Hematopoietic multipotent progenitor cell treated with erythropoietin and hydrocortisone succinate and interleukin-3 and kit ligand, for 6 days (in vitro differentiated cells): ENCODE results near the gene PPP2R5E.
"Not testable (repeated sequence)": the region's sequence is repeated elsewhere in the genome, so short reads cannot be mapped to it uniquely, and the experiment has no call there.

ENCODE experiments used
- DNase-seq: peaks from one replicate; pipeline ENCODE4 v3.0.0-alpha.2; 2015

Gene PPP2R5E

GRCh38 chr14:63426838-63427352 is 116.3 kb downstream of the PPP2R5E start:
- no peak for DNase-seq

GRCh38 chr14:63423889-63424288 is 119.3 kb downstream of the PPP2R5E start:
- no peak for DNase-seq

GRCh38 chr14:63423381-63423780 is 119.8 kb downstream of the PPP2R5E start:
- DNase-seq = no peak

GRCh38 chr14:63421919-63422318 is 121.3 kb downstream of the PPP2R5E start:
- DNase-seq = no peak

DNA sequence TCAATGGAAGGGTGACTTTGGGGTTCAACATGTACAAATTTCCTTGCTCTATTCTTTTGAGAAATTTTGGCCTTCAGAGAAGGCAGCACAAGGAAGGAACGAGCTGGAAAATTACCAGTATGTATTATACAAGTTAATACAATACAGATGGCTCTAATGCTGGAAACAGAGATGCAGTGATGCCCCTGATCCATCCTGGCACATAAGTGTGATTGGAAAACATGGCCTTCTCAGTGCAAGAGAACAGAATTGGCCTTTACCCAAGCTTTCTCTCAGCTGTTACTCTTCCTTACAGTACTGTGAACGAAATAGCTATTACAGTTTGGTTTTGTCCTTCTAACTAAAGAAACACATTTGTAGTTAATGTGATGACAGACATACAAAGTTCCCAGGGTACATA is 122.0 kb downstream of the PPP2R5E start:
- no peak for DNase-seq

DNA sequence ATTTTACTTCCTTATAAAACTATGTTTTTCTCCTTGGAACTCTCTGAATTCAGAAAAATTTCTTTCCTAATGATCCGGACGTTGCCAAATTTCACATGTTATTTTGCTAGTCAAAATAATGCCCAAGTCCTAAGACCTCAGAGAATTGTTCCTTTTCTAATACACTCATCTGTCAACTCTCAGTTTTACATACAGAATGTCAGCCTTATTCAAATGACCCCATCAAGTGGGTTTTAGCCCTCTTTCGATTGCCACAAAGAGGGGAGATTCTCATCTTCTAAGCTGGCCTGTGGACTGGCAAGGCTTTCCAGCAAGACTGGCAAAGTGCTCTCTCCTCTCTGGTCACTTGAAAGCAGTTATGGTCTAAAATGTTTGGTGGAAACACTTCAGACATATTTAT is 125.2 kb downstream of the PPP2R5E start:
- no peak for DNase-seq

DNA sequence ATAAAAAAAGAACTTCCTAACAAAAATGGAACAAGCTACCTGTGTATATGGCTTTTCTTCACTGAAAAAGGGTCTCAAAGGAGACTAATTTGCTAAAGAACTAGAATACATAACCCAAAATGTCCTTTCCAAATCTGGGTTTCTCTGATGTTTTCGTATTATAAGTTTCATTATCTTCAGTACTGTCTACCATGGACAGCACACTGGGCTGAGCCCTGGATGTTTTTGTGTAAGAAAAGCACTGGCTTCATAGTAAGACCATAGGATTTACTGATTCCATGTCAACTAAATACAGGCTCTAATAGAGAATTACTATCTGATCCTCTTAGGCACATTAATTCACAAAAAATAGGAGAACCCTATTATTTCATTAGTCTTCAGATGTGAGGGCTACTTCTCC is 130.2 kb downstream of the PPP2R5E start:
- no peak for DNase-seq

GRCh38 chr14:63406333-63406732 is 136.8 kb downstream of the PPP2R5E start:
- DNase-seq = no peak

DNA sequence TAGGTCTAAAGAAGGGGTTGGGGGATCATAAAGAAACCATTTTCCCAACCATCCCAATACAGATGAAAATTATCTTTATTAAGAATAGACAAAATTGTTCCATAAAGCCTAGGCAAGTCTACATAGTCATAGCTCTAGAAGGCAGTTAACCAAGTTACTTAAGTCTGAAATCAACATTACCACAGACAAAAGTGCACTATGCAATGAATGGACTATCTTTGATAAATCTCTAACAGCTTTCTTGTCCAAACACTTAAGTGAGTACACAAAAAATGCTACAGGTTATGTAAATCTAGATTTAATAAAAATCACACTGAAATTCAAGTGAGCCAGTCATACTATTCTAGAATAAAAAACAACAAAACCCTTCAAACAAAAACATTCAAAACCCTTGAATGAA is 137.5 kb downstream of the PPP2R5E start:
- DNase-seq = no peak

- DNase-seq = no peak
Measured at GRCh38 chr14:63404906-63405305, 138.3 kb downstream of the PPP2R5E start.

DNA sequence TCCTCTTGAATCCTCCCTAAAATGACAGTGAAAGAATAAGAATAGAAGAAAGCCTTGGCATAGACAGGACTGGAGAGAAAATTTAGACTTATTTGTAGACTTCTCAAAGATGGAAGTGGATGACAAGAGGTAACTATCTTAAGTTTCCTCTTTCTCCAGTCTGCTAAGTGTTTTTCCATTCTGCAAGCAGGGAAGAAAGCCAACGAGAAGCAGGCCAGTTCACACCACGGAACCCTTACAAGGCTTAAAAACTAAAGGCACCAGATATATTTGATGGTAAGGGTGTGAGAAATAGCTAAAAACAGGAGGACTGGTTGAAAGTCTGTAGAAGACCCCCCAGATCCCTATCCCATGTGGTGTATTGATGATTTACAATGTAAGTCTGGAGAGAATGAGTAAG is 141.5 kb downstream of the PPP2R5E start:
- no peak for DNase-seq

DNA sequence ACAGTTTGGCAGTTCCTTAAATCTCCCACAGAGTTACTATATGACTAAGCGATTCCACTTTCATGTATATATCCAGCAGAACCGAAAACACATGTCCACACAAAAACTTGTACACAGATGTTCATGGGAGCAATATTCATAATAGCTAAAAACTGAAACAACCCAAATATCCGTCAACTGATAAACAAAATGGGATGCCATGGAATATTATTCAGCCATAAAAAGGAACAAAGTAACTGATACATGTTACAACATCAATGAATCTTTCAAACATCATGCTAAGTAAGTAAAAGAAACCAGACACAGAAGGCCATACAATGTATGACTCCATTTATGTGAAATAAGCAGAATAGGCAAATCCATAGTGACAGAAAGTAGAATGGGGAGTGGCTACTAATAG is 144.2 kb downstream of the PPP2R5E start:
- no peak for DNase-seq

GRCh38 chr14:63394841-63395240 is 148.3 kb downstream of the PPP2R5E start:
- DNase-seq = no peak

- DNase-seq = no peak
Measured at GRCh38 chr14:63394432-63394831, 148.7 kb downstream of the PPP2R5E start.

GRCh38 chr14:63393012-63393411 is 150.2 kb downstream of the PPP2R5E start:
- no peak for DNase-seq

DNA sequence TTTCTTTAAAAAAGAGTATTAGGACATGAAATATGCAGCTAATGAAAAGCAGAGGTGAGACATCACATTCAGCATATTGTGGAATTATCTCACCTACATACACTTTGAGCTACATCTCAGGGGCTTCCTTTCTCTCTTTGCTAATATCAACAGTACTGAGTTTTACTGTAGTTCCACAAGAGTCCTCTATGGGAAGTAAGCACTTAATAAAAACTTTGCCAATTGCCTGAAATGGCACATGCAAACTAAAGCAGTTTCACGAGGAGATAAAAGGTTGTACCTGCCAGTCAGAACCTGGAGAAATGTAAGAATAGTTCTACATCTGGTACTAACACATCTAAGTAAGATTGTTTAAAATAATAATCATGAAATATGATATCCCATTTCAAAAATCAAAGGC is 150.9 kb downstream of the PPP2R5E start:
- DNase-seq = no peak

- DNase-seq = peak; percentile 82
Measured at GRCh38 chr14:63388766-63389431, 154.3 kb downstream of the PPP2R5E start.

DNA sequence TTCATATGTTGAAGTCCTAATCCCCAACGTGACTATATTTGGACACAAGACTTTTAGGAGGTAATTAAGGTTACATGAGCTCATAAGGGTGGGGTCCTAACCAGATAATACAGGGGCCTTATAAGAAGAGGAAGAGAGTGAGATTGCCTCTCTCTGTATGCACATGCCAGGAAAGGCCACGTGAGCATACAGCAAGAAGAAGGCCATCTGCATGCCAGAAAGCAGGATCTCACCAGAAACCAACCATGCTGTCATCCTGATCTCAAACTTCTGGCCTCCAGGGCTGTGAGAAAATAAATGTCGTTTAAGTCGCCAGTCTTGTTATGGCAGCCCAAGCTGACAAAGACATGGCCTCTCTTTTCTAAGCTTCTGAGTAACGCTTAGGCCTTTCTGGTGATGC is 155.5 kb downstream of the PPP2R5E start:
- DNase-seq = no peak

DNA sequence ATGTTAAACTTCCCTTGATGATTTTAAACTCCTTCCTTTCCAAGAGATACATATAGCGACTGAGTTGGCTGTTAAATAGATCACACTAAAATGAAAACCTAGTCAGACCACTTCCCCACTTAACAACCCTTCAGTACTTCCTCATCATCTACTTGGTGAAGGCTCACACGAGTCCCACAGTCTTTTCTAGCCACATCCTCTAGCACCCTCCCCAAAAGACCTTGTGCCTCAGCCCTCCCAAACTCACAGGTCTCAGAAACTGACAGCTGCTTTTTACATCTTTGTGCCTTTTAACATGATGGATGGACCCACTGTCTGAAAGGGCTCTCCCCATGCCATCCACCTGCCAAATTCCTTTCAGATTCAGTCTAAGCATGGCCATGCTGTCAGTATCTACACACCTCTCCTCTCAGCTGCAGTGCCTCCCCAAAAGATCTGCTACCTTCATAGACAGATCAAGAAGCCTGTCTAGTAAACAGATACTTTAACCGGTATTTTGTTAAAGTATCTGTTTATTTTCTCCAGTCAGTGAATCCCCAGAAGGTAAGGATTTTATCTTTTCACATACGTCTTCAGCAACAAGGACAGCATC is 159.3 kb downstream of the PPP2R5E start:
- DNase-seq = peak; percentile 14

DNA sequence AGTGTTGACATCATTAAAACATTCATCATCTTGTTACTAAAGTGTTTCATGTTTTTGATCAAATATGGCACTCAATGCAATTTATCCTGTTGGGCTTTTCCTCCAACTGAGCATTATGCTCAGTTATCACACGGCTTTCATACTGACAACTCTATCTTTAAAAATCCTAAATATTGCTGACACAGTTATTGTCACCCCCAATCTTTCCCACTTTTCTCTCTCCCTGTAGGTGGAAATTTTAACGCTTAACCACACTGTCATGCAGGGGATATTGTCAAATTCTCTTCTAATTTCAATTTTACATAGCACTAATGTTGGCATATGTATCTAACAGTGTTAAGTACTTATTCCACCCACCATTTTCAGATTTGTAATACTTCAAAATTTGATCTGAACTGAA is 164.7 kb downstream of the PPP2R5E start:
- no peak for DNase-seq

DNA sequence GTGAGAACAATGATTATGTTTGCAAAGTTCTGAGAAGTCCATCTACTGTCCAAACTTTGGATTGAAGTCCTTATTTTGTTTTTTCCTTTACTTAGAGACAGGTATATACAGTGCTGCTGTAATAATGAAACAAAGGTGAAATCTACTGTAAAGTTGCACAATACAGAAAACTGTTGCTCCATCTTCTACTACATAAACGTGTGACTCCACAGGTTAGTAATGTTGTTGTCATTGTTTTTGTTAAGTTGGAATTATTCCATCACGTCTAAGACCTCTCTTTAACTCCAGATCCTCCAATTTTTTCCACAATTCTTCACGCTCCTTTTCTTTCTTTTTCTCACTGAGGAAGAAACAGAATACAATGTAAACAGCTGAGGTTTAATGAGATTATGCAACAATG is 167.4 kb downstream of the PPP2R5E start:
- DNase-seq = no peak

DNA sequence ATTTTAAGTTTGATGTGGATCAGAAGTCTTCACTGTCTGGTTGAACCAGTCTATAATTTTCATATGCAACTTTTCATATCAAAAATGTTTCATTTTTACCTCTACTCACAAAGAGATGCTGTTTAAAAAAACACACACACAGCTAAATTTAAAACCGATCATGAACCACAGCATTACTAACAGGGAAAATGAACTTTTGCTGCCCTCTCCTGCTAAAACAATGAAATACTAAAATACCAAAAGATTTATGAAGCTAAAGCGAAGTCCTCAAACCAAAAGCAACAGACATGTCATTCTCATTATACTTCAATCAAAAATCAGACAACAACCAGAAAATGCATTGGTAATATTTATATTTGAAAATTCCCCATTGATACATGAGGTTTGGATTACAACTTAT is 171.6 kb downstream of the PPP2R5E start:
- not testable (repeated sequence) for DNase-seq

DNA sequence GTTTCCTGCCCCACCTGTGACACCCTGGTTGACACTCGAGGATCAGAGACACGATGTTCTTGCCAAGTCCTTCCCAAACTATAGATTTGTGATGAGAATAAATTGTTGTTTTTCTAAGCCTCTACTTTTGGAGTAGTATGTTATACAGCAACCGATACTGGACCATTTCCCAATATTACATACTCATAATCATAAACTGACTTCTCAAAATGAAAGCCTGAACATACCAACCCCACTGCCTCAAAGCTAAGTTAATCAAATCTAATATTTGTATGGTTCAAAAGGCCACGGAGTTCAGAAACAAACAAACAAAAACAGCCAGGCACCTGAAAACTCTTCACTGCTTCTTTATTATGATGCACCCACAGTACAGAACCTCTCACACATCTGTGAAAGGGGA is 172.1 kb downstream of the PPP2R5E start:
- no peak for DNase-seq

DNA sequence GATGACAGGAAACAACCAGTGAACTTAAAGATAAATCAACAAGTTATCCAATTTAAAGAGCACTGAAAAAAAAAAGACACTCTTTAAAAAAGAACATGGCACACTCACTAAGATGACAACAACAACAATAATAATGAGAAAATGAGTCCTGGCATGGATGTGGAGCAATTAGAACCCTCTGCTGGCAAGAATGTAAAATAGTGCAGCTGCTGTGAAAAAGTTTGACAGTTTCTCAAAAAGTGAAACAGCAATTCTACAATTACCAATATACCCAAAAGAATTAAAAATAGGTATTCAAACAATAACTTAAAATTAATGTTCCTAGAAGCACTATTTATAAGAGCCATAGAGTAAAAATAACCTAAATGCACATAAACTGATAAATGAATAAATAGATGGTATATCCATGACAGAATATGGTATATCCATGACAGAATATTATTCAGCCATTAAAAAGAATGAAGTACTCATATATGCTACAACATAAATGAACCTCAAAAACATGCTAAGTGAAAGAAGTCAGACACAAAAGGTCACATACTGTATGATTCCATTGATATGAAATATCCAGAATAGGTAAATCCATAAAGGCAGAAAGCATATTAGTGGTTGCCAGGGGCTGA is 175.3 kb downstream of the PPP2R5E start:
- DNase-seq = no peak
